Astrocyte (in vitro differentiated cells and primary cell): ENCODE measurements around the gene RNU2-63P. TPM values are rescaled to one million over a fixed set of nuclear protein-coding genes. Genes with fewer than 3 reads are reported as not detected.

Source experiments
- DNase-seq: peaks from one replicate; pipeline ENCODE4 v3.0.0-alpha.2; 2010; ENCODE audit warnings: low read depth
- FAIRE-seq: peaks from 2 replicates; lab custom pipeline; 2011; peaks lifted over from hg19 to GRCh38; lab: Jason Lieb, UNC
- H2AFZ ChIP-seq: 2 replicates; pipeline ENCODE4 v1.6.0; 2012; ENCODE audit warnings: low read depth, low read length, inconsistent platforms
- H3K27ac ChIP-seq: 2 replicates; pipeline ENCODE4 v1.5.1; 2011; ENCODE audit warnings: low read depth, low read length, inconsistent platforms
- H3K27me3 ChIP-seq: 2 replicates; pipeline ENCODE4 v1.6.0; 2011; ENCODE audit warnings: low read length, inconsistent platforms; ENCODE audit not compliant: insufficient read depth
- H3K36me3 ChIP-seq: 2 replicates; pipeline ENCODE4 v1.5.1; 2011; ENCODE audit warnings: low read length, inconsistent platforms; ENCODE audit not compliant: insufficient read depth
- H3K4me1 ChIP-seq: 2 replicates; pipeline ENCODE4 v1.5.1; 2011; ENCODE audit warnings: low read length, inconsistent platforms; ENCODE audit not compliant: insufficient read depth
- H3K4me2 ChIP-seq: 2 replicates; pipeline ENCODE4 v1.6.0; 2012; ENCODE audit warnings: low read length, inconsistent platforms
- H3K4me3 ChIP-seq: 2 replicates; pipeline ENCODE4 v1.5.1; 2011; ENCODE audit warnings: low read depth, mild to moderate bottlenecking, low read length, inconsistent platforms; ENCODE audit not compliant: insufficient read depth
- H3K79me2 ChIP-seq: 2 replicates; pipeline ENCODE4 v1.6.0; 2012; ENCODE audit warnings: mild to moderate bottlenecking, low read length, inconsistent platforms; ENCODE audit not compliant: insufficient read depth
- H3K9ac ChIP-seq: 2 replicates; pipeline ENCODE4 v1.6.0; 2012; ENCODE audit warnings: mild to moderate bottlenecking, low read length, inconsistent platforms
- H3K9me3 ChIP-seq: 2 replicates; pipeline ENCODE4 v1.5.1; 2012; ENCODE audit warnings: low read depth, mild to moderate bottlenecking, low read length, inconsistent platforms; ENCODE audit not compliant: insufficient read depth
- H4K20me1 ChIP-seq: 2 replicates; pipeline ENCODE4 v1.6.0; 2012; ENCODE audit warnings: low read length, inconsistent platforms; ENCODE audit not compliant: insufficient read depth
- H3K27ac Mint-ChIP-seq: one replicate; pipeline ENCODE4 v1.8.0; 2021; ENCODE audit warnings: mild to moderate bottlenecking, mixed read lengths; ENCODE audit not compliant: unreplicated experiment
- H3K27me3 Mint-ChIP-seq: one replicate; pipeline ENCODE4 v1.8.0; 2021; ENCODE audit warnings: low read depth, mixed read lengths; ENCODE audit not compliant: unreplicated experiment
- H3K36me3 Mint-ChIP-seq: one replicate; pipeline ENCODE4 v1.8.0; 2021; ENCODE audit warnings: low read depth, mixed read lengths; ENCODE audit not compliant: unreplicated experiment
- H3K4me1 Mint-ChIP-seq: one replicate; pipeline ENCODE4 v1.8.0; 2021; ENCODE audit warnings: low read depth, mixed read lengths; ENCODE audit not compliant: unreplicated experiment
- H3K4me3 Mint-ChIP-seq: one replicate; pipeline ENCODE4 v1.8.0; 2021; ENCODE audit warnings: mild to moderate bottlenecking, moderate library complexity, mixed read lengths; ENCODE audit not compliant: unreplicated experiment
- H3K9me3 Mint-ChIP-seq: one replicate; pipeline ENCODE4 v1.8.0; 2021; ENCODE audit warnings: mild to moderate bottlenecking, mixed read lengths; ENCODE audit not compliant: unreplicated experiment
- CTCF ChIP-seq: IDR thresholded peaks from 2 replicates; pipeline ENCODE4 v1.5.1; 2011; ENCODE audit warnings: low read depth, mild to moderate bottlenecking, inconsistent platforms, low read length, moderate library complexity; ENCODE audit not compliant: insufficient read depth
- EZH2 ChIP-seq: IDR thresholded peaks from 2 replicates; pipeline ENCODE4 v1.6.1; 2012; ENCODE audit warnings: mild to moderate bottlenecking, low read length, inconsistent platforms; ENCODE audit not compliant: insufficient read depth
- total RNA-seq: library from RNA; stranded (reverse); gene quantifications from 2 replicates; pipeline ENCODE4 v1.2.1, GENCODE V29; 2021

RNU2-63P gene
- total RNA-seq, 1 donor from 2014 or later: 4.2 TPM

GRCh38 chr2:88027697-88028389 lies 11.5 kb upstream of the RNU2-63P start:
- H3K36me3 ChIP-seq: peaks cover 36% of the 10 kb centered on the region
- no peak overlapping the region for H3K27ac ChIP-seq
- Mint-ChIP-seq H3K9me3 (no peaks in the 10 kb centered on the region), H3K27ac (no peak overlapping the region), H3K27me3 (no peaks in the 10 kb centered on the region), H3K4me1 (no peaks in the 10 kb centered on the region), H3K36me3 (peaks cover 3% of the 10 kb centered on the region), H3K4me3 (no peak overlapping the region)
- H3K4me2 ChIP-seq: no peak overlapping the region
- H4K20me1 ChIP-seq: no peaks in the 10 kb centered on the region
- H3K9ac ChIP-seq: no peak overlapping the region
- H3K4me3 ChIP-seq: no peak overlapping the region
- H3K9me3 ChIP-seq: no peaks in the 10 kb centered on the region
- no peaks in the 10 kb centered on the region for H3K4me1 ChIP-seq
- H2AFZ ChIP-seq: no peak overlapping the region
- TF ChIP-seq CTCF: no peak
- TF ChIP-seq EZH2: no peak
- no peaks in the 10 kb centered on the region for H3K79me2 ChIP-seq
- FAIRE-seq (no peak), DNase-seq (no peak)
- H3K27me3 ChIP-seq: no peaks in the 10 kb centered on the region

- Histone ChIP-seq H3K4me1 (no peaks in the 10 kb centered on the region), H4K20me1 (no peaks in the 10 kb centered on the region), H3K27me3 (no peaks in the 10 kb centered on the region), H3K27ac (no peak overlapping the region), H2AFZ (no peak overlapping the region), H3K9me3 (peaks cover under 1% of the 10 kb centered on the region), H3K4me2 (no peak overlapping the region), H3K79me2 (no peaks in the 10 kb centered on the region), H3K36me3 (peaks cover 24% of the 10 kb centered on the region), H3K4me3 (no peak overlapping the region), H3K9ac (no peak overlapping the region)
- no peak overlapping the region for H3K4me3 Mint-ChIP-seq
- DNase-seq (no peak), FAIRE-seq (no peak)
- no peaks in the 10 kb centered on the region for H3K27me3 Mint-ChIP-seq
- H3K27ac Mint-ChIP-seq: no peak overlapping the region
- TF ChIP-seq CTCF: no peak
- no peaks in the 10 kb centered on the region for H3K4me1 Mint-ChIP-seq
- peaks cover 3% of the 10 kb centered on the region for H3K36me3 Mint-ChIP-seq
- no peaks in the 10 kb centered on the region for H3K9me3 Mint-ChIP-seq
Measured at GRCh38 chr2:88024509-88024908, 8.2 kb upstream of the RNU2-63P start.

- TF ChIP-seq EZH2 (no peak), CTCF (no peak)
Measured at GRCh38 chr2:88022669-88022921, 6.2 kb upstream of the RNU2-63P start.

More at GRCh38 chr2:88022669-88022921, 6.2 kb upstream of the RNU2-63P start:
- Histone ChIP-seq H2AFZ (no peak overlapping the region), H3K9me3 (peaks cover 3% of the 10 kb centered on the region), H3K79me2 (no peaks in the 10 kb centered on the region), H3K4me2 (no peak overlapping the region), H3K4me1 (no peaks in the 10 kb centered on the region), H3K4me3 (no peak overlapping the region), H4K20me1 (no peaks in the 10 kb centered on the region), H3K27me3 (no peaks in the 10 kb centered on the region), H3K36me3 (peaks cover 10% of the 10 kb centered on the region), H3K27ac (no peak overlapping the region), H3K9ac (no peak overlapping the region)
- Mint-ChIP-seq H3K36me3 (no peaks in the 10 kb centered on the region), H3K9me3 (no peaks in the 10 kb centered on the region), H3K4me3 (no peak overlapping the region), H3K27ac (no peak overlapping the region), H3K4me1 (no peaks in the 10 kb centered on the region), H3K27me3 (no peaks in the 10 kb centered on the region)
- DNase-seq: no peak
- no peak for FAIRE-seq
